Naive thymus-derived CD4-positive, alpha-beta T cell (primary cell): Measurements from ENCODE around the gene RTN1. TPM values are rescaled to one million over a fixed set of nuclear protein-coding genes. Genes with fewer than 3 reads are reported as not detected.
"Not testable (repeated sequence)": the region's sequence is repeated elsewhere in the genome, so short reads cannot be mapped to it uniquely, and the experiment has no call there.

ENCODE experiments used
- ATAC-seq: fragments of 150-1000 bp; cut with Tn5 transposase; 2 replicates; pipeline ENCODE4 v1.10.0; 2021; ENCODE audit warnings: mild to moderate bottlenecking, moderate library complexity
- CTCF ChIA-PET: fragments of 350-600 bp; sonication (Branson Sonifier 250); formaldehyde crosslinking; loops from one replicate; lab custom pipeline; 2021; ENCODE audit warnings: antibody characterized with exemption; lab: Charles Lee
- POLR2A ChIA-PET: fragments of 350-600 bp; sonication (Branson Sonifier 250); formaldehyde crosslinking; loops from one replicate; lab custom pipeline; 2021; ENCODE audit warnings: antibody characterized with exemption, inconsistent platforms; lab: Charles Lee
- DNase-seq, 9 donors: peaks; one replicate each; pipeline versions ENCODE4 v3.0.0 to v3.0.0-alpha.2; 2020 to 2022; ENCODE audit warnings: mixed read lengths in 1 of 9
- H3K27ac ChIP-seq: one replicate; pipeline ENCODE4 v1.7.0; 2013; ENCODE audit warnings: mild to moderate bottlenecking, low read depth, low read length, moderate library complexity
- H3K27me3 ChIP-seq, 2 donors: one replicate each; pipeline ENCODE4 v1.7.0; 2013; ENCODE audit warnings: low read length in 2 of 2, mild to moderate bottlenecking in 2 of 2, moderate library complexity in 2 of 2; ENCODE audit not compliant: control insufficient read depth in 2 of 2, insufficient read depth in 2 of 2
- H3K36me3 ChIP-seq, 3 experiments: 1 replicate in 2 of 3; 2 replicates in 1 of 3; pipeline ENCODE4 v1.7.0; 2013; ENCODE audit warnings: low read length in 3 of 3, mild to moderate bottlenecking in 3 of 3, moderate library complexity in 1 of 3; ENCODE audit not compliant: insufficient read depth in 3 of 3, control insufficient read depth in 2 of 3
- H3K4me1 ChIP-seq, 2 donors: one replicate each; pipeline ENCODE4 v1.7.0; 2013; ENCODE audit warnings: low read length in 2 of 2, mild to moderate bottlenecking in 2 of 2, moderate library complexity in 1 of 2; ENCODE audit not compliant: control insufficient read depth in 2 of 2, insufficient read depth in 2 of 2
- H3K4me3 ChIP-seq: 2 replicates; pipeline ENCODE4 v1.7.0; 2013; ENCODE audit warnings: mild to moderate bottlenecking, low read length
- H3K9me3 ChIP-seq, 3 experiments: 1 replicate in 2 of 3; 2 replicates in 1 of 3; pipeline ENCODE4 v1.7.0; 2013; ENCODE audit warnings: low read length in 3 of 3; ENCODE audit not compliant: control insufficient read depth in 2 of 3
- H3K27ac Mint-ChIP-seq, 9 donors: one replicate each; pipeline ENCODE4 v1.8.0; 2020 to 2022; ENCODE audit warnings: mixed read lengths in 9 of 9, mild to moderate bottlenecking in 8 of 9, moderate library complexity in 5 of 9, inconsistent platforms in 2 of 9
- H3K27me3 Mint-ChIP-seq, 5 donors: one replicate each; pipeline ENCODE4 v1.8.0; 2021 to 2022; ENCODE audit warnings: mixed read lengths in 5 of 5, mild to moderate bottlenecking in 1 of 5
- H3K36me3 Mint-ChIP-seq, 5 donors: one replicate each; pipeline ENCODE4 v1.8.0; 2020 to 2022; ENCODE audit warnings: mixed read lengths in 5 of 5, mild to moderate bottlenecking in 3 of 5, inconsistent platforms in 1 of 5
- H3K4me1 Mint-ChIP-seq, 7 donors: one replicate each; pipeline ENCODE4 v1.8.0; 2020 to 2022; ENCODE audit warnings: mixed read lengths in 7 of 7, mild to moderate bottlenecking in 3 of 7, inconsistent platforms in 1 of 7
- H3K4me3 Mint-ChIP-seq, 10 donors: one replicate each; pipeline ENCODE4 v1.8.0; 2020 to 2022; ENCODE audit warnings: mild to moderate bottlenecking in 10 of 10, mixed read lengths in 10 of 10, moderate library complexity in 6 of 10, inconsistent platforms in 2 of 10
- H3K9me3 Mint-ChIP-seq, 11 donors: one replicate each; pipeline ENCODE4 v1.8.0; 2020 to 2022; ENCODE audit warnings: mixed read lengths in 11 of 11, mild to moderate bottlenecking in 4 of 11, inconsistent platforms in 1 of 11, moderate library complexity in 1 of 11
- intact Hi-C, 2 donors: fragments of 100-400 bp; cut with micrococcal nuclease; formaldehyde crosslinking; loops; one replicate each; pipeline ENCODE4 v1.15.1; 2023
- polyA plus RNA-seq, 2 donors: library from polyadenylated mRNA; unstranded; fragments of 300-500 nt; fragmentation: Illumina TruSeq; gene quantifications; one replicate each; pipeline ENCODE4 v1.2.3, GENCODE V29; 2021
- total RNA-seq, 6 experiments: library from RNA in 5 of 6; stranded (reverse) in 5 of 6; gene quantifications; 1 replicate in 5 of 6; 2 replicates in 1 of 6; pipeline ENCODE4 v1.2.3 and lab custom pipeline; 2021 to 2026

The RTN1 gene
- total and polyA plus RNA-seq, 7 experiments from 2014 or later = 0.24 to 9.4 (median 0.77) TPM; not detected in 3

DNA sequence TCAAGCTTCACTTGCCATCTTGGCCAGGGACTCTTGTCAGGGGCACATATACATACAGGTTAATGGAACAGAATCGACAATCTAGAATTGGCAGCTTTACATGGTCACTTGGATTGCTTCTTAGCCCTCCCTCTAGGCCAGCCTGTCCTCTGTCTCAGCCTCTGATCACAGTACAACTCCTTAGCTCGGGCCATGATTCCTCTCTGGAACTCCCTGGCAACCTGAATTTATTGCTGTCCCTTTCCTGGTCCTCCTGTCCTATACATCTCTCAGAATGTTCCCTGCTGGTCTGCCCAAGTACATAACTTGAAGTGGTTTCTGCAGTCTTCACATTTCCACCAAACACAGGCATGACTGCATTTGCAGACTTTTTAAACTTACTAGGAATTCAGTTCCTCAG lies 214.1 kb downstream of the RTN1 start:
- H3K9me3 Mint-ChIP-seq = peaks cover 4 to 37% (median 19%) of the 10 kb centered on the region in 11 donors
- Histone ChIP-seq H3K9me3 (no peaks in the 10 kb centered on the region), H3K27ac (no peak overlapping the region), H3K4me1 (no peaks in the 10 kb centered on the region), H3K4me3 (no peak overlapping the region), H3K36me3 (no peaks in the 10 kb centered on the region), H3K27me3 (peaks cover 0 to 5% of the 10 kb centered on the region in 2 donors)
- ChIA-PET CTCF (no interaction called here), POLR2A (no interaction called here)
- peaks cover 0 to 10% (median 0%) of the 10 kb centered on the region in 5 donors for H3K36me3 Mint-ChIP-seq
- H3K27ac Mint-ChIP-seq = no peak overlapping the region
- DNase-seq (no peak), ATAC-seq (no peak)
- intact Hi-C loops = no loop called here
- no peaks in the 10 kb centered on the region for H3K4me1 Mint-ChIP-seq
- H3K4me3 Mint-ChIP-seq = no peak overlapping the region
- H3K27me3 Mint-ChIP-seq = peaks cover 0 to 20% (median 0%) of the 10 kb centered on the region in 5 donors

- Mint-ChIP-seq H3K27me3 (peaks cover 0 to 35% (median 8%) of the 10 kb centered on the region in 5 donors), H3K9me3 (peaks cover 4 to 45% (median 18%) of the 10 kb centered on the region in 11 donors)
- H3K4me1 Mint-ChIP-seq, H3K27ac Mint-ChIP-seq, H3K4me1 ChIP-seq, DNase-seq, H3K9me3 ChIP-seq, CTCF ChIA-PET, H3K4me3 ChIP-seq, H3K27ac ChIP-seq, H3K36me3 ChIP-seq, H3K4me3 Mint-ChIP-seq, intact Hi-C loops, H3K36me3 Mint-ChIP-seq, H3K27me3 ChIP-seq, POLR2A ChIA-PET, ATAC-seq: not testable (repeated sequence)
These were observed 216.4 kb downstream of the RTN1 start for GRCh38 chr14:59654131-59654530.

DNA sequence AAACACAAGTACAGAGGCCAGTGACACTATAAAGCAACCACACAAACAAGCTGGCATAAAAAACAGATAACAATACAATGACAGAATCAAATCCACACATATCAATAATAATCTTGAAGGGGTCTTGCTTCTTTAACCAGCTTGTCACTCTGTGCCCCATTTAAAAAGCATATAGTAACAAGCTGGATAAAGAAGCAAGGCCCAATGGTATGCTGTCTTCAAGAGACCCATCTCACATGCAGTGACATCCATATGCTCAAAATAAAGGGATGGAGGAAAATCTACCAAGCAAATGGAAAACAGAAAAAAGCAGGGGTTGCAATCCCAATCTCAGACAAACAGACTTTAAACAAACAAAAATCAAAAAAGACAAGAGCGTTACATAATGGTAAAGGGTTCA lies 223.7 kb downstream of the RTN1 start:
- Mint-ChIP-seq H3K9me3 (peaks cover 28 to 88% (median 46%) of the 10 kb centered on the region in 11 donors), H3K27me3 (peaks cover 0 to 63% (median 33%) of the 10 kb centered on the region in 5 donors), H3K36me3 (peaks cover 0 to 22% (median 3%) of the 10 kb centered on the region in 5 donors)
- H3K9me3 ChIP-seq = peaks cover 0 to 12% (median 0%) of the 10 kb centered on the region in 3 experiments
- intact Hi-C loops, H3K27ac ChIP-seq, H3K4me1 ChIP-seq, H3K4me3 Mint-ChIP-seq, ATAC-seq, H3K4me3 ChIP-seq, H3K27ac Mint-ChIP-seq, H3K27me3 ChIP-seq, POLR2A ChIA-PET, CTCF ChIA-PET, DNase-seq, H3K36me3 ChIP-seq, H3K4me1 Mint-ChIP-seq: not testable (repeated sequence)

GRCh38 chr14:59638885-59639284 lies 231.7 kb downstream of the RTN1 start:
- Histone ChIP-seq H3K4me3 (no peak overlapping the region), H3K27ac (no peak overlapping the region), H3K4me1 (no peaks in the 10 kb centered on the region), H3K27me3 (no peaks in the 10 kb centered on the region), H3K9me3 (peaks cover 0 to 5% (median 0%) of the 10 kb centered on the region in 3 experiments), H3K36me3 (no peaks in the 10 kb centered on the region)
- Mint-ChIP-seq H3K36me3 (no peaks in the 10 kb centered on the region), H3K4me1 (no peaks in the 10 kb centered on the region), H3K9me3 (peaks cover 0 to 26% (median 10%) of the 10 kb centered on the region in 11 donors), H3K27me3 (peaks cover 0 to 40% (median 20%) of the 10 kb centered on the region in 5 donors), H3K4me3 (no peak overlapping the region), H3K27ac (no peak overlapping the region)
- no peak for ATAC-seq
- intact Hi-C loops = no loop called here
- DNase-seq = no peak
- ChIA-PET POLR2A (no interaction called here), CTCF (no interaction called here)

GRCh38 chr14:59634617-59635016 lies 236.0 kb downstream of the RTN1 start:
- ATAC-seq (no peak), DNase-seq (no peak)
- Mint-ChIP-seq H3K4me3 (no peak overlapping the region), H3K36me3 (no peaks in the 10 kb centered on the region), H3K9me3 (peaks cover 0 to 5% (median 0%) of the 10 kb centered on the region in 11 donors), H3K27ac (no peak overlapping the region), H3K27me3 (peaks cover 33 to 61% (median 45%) of the 10 kb centered on the region in 5 donors), H3K4me1 (peaks cover 0 to 7% (median 4%) of the 10 kb centered on the region in 7 donors)
- intact Hi-C loops = loop anchor here in 1 of 2 donors (5.0 kb wide), 1 partner anchor 548 kb away; no protein-coding TSS in a partner anchor
- no peak overlapping the region for H3K27ac ChIP-seq
- ChIA-PET CTCF (no interaction called here), POLR2A (no interaction called here)
- no peak overlapping the region for H3K4me3 ChIP-seq
- H3K27me3 ChIP-seq = no peaks in the 10 kb centered on the region
- no peaks in the 10 kb centered on the region for H3K36me3 ChIP-seq
- H3K9me3 ChIP-seq = no peaks in the 10 kb centered on the region
- H3K4me1 ChIP-seq = no peaks in the 10 kb centered on the region

DNA sequence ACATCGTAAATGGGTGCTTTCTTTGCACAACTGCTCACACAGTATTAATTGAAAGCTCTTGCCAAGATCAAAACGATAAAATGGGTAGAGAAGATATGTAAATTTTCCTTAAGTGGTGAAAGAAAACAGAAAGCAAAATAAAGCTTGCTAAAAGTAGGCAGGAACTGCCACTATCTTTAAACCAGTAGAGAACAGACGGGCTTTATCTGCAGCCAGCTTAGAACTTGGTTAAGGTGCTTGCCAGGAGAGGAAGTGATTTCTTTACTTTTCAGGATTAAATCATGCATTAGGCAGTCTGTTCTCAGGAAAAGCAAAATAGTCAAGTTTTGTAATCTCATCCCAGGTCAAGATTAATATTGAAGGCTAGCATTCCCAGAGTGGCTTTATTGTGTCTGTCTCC lies 237.1 kb downstream of the RTN1 start:
- DNase-seq (no peak), ATAC-seq (no peak)
- Mint-ChIP-seq H3K9me3 (peaks cover 0 to 5% (median 0%) of the 10 kb centered on the region in 11 donors), H3K27ac (no peak overlapping the region), H3K27me3 (peaks cover 43 to 63% (median 56%) of the 10 kb centered on the region in 5 donors), H3K4me1 (peaks cover 0 to 7% (median 4%) of the 10 kb centered on the region in 7 donors), H3K36me3 (no peaks in the 10 kb centered on the region), H3K4me3 (no peak overlapping the region)
- Histone ChIP-seq H3K4me3 (no peak overlapping the region), H3K9me3 (no peaks in the 10 kb centered on the region), H3K27me3 (no peaks in the 10 kb centered on the region), H3K36me3 (no peaks in the 10 kb centered on the region), H3K27ac (no peak overlapping the region), H3K4me1 (no peaks in the 10 kb centered on the region)
- intact Hi-C loops = loop anchor here in 1 of 2 donors (5.0 kb wide), 1 partner anchor 549 kb away; no protein-coding TSS in a partner anchor
- ChIA-PET POLR2A (no interaction called here), CTCF (no interaction called here)

GRCh38 chr14:59632381-59632780 lies 238.2 kb downstream of the RTN1 start:
- ChIA-PET CTCF (no interaction called here), POLR2A (no interaction called here)
- Mint-ChIP-seq H3K9me3 (peaks cover 0 to 5% (median 0%) of the 10 kb centered on the region in 11 donors), H3K36me3 (no peaks in the 10 kb centered on the region), H3K27ac (no peak overlapping the region), H3K4me1 (peaks cover 0 to 7% (median 4%) of the 10 kb centered on the region in 7 donors), H3K4me3 (no peak overlapping the region), H3K27me3 (peaks cover 52 to 69% (median 63%) of the 10 kb centered on the region in 5 donors)
- no peaks in the 10 kb centered on the region for H3K36me3 ChIP-seq
- ATAC-seq (no peak), DNase-seq (no peak)
- H3K27me3 ChIP-seq = no peaks in the 10 kb centered on the region
- H3K9me3 ChIP-seq = no peaks in the 10 kb centered on the region
- H3K4me3 ChIP-seq = no peak overlapping the region
- no peak overlapping the region for H3K27ac ChIP-seq
- intact Hi-C loops = loop anchor here in 1 of 2 donors (5.0 kb wide), 1 partner anchor 550 kb away; no protein-coding TSS in a partner anchor
- no peaks in the 10 kb centered on the region for H3K4me1 ChIP-seq
